PFSK-1 (cell line): ENCODE measurements around the gene SIPA1L3.

Source experiments
- FOXP2 ChIP-seq: optimal IDR thresholded peaks from 2 replicates; pipeline ENCODE3; 2011; ENCODE audit warnings: borderline replicate concordance, control low read depth, inconsistent platforms; ENCODE audit not compliant: insufficient read depth; ENCODE audit errors: extremely low read length, extremely low read depth
- POLR2AphosphoS5 ChIP-seq: IDR thresholded peaks from 2 replicates; pipeline ENCODE4 v1.6.1; 2012; ENCODE audit warnings: low read depth, mild to moderate bottlenecking, control low read depth, low read length, moderate library complexity
- SIN3A ChIP-seq: IDR thresholded peaks from 2 replicates; pipeline ENCODE4 v1.6.1; 2012; ENCODE audit warnings: mild to moderate bottlenecking, low read length, moderate library complexity, borderline replicate concordance; ENCODE audit not compliant: insufficient read depth
- TAF1 ChIP-seq: IDR thresholded peaks from 2 replicates; pipeline ENCODE4 v1.6.1; 2012; ENCODE audit warnings: low read length, control low read depth, borderline replicate concordance; ENCODE audit not compliant: insufficient read depth
- TF ChIP-seq, protein P1 (sequence below), 2 experiments: IDR thresholded peaks; 2 replicates each; pipeline versions ENCODE4 v1.6.1 to v1.8.0; 2011 to 2012; ENCODE audit warnings: low read depth in 2 of 2, low read length in 2 of 2, control low read depth in 1 of 2, inconsistent platforms in 1 of 2, mild to moderate bottlenecking in 1 of 2, moderate library complexity in 1 of 2; ENCODE audit not compliant: insufficient read depth in 1 of 2

The SIPA1L3 gene

DNA sequence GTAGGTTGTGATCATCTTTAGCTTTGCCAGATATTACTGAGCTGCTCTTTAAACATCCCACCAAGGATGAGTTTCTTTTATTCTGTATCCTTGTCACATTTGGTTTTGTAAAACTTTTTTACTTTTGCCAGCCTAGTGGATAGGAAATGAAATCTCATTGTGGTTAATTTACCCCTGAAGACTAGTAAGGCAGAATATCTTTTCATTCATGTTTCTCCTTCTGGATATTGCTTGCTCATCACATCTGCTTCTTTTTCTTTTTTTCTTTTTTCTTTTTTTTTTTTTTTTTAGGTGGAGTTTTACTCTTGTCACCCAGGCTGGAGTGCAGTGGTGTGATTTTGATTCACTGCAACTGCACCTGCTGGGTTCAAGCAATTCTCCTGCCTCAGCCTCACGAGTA is 31.3 kb downstream of the SIPA1L3 start:
- TF ChIP-seq, protein P1, sequence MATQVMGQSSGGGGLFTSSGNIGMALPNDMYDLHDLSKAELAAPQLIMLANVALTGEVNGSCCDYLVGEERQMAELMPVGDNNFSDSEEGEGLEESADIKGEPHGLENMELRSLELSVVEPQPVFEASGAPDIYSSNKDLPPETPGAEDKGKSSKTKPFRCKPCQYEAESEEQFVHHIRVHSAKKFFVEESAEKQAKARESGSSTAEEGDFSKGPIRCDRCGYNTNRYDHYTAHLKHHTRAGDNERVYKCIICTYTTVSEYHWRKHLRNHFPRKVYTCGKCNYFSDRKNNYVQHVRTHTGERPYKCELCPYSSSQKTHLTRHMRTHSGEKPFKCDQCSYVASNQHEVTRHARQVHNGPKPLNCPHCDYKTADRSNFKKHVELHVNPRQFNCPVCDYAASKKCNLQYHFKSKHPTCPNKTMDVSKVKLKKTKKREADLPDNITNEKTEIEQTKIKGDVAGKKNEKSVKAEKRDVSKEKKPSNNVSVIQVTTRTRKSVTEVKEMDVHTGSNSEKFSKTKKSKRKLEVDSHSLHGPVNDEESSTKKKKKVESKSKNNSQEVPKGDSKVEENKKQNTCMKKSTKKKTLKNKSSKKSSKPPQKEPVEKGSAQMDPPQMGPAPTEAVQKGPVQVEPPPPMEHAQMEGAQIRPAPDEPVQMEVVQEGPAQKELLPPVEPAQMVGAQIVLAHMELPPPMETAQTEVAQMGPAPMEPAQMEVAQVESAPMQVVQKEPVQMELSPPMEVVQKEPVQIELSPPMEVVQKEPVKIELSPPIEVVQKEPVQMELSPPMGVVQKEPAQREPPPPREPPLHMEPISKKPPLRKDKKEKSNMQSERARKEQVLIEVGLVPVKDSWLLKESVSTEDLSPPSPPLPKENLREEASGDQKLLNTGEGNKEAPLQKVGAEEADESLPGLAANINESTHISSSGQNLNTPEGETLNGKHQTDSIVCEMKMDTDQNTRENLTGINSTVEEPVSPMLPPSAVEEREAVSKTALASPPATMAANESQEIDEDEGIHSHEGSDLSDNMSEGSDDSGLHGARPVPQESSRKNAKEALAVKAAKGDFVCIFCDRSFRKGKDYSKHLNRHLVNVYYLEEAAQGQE (IDR thresholded peaks at IDR 0.05; ENCODE audit: insufficient read depth in 1 of 2, low read depth in 2 of 2, low read length in 2 of 2): no peak
- TF ChIP-seq TAF1: no peak
- no peak for TF ChIP-seq SIN3A
- TF ChIP-seq POLR2AphosphoS5: no peak
- TF ChIP-seq FOXP2: no peak

DNA sequence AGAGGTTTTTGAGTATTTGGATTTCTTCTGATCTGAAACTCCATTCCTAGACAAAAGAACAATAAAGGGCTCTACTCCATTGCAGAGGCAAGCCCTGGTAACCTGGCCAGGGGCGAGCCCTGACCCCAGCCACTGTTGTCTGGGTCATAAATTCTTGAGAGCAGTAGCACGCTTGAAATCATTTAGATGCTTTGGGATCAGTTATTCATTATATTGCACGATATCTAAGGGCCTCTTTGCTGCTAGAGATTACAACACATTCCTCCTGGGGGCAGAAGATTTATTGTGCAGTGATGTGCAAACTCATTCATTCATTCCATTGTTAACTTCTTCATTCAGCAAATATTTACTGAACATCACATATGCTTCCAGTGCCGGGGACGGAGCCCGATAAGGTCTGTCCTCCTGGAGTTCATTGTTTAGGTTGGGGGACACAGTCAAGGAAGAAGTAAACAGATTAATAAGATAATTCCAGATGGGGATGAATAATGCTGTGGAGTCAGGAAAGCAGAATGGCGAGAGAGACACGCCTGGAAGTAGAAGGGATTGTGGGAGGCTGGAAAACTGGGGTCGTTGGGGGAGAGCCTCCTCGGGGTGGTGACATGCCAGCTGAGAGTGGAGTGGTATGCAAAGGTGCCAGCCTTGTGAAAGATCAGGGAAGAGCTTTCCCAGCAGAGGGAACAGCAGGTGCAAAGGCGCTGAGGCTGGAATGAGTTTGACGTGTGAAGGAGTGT is 34.9 kb downstream of the SIPA1L3 start:
- TF ChIP-seq FOXP2 (no peak), TAF1 (no peak), SIN3A (no peak), POLR2AphosphoS5 (no peak)
- TF ChIP-seq, protein P1 (IDR thresholded peaks at IDR 0.05; ENCODE audit: insufficient read depth in 1 of 2, low read depth in 2 of 2, low read length in 2 of 2): no peak

DNA sequence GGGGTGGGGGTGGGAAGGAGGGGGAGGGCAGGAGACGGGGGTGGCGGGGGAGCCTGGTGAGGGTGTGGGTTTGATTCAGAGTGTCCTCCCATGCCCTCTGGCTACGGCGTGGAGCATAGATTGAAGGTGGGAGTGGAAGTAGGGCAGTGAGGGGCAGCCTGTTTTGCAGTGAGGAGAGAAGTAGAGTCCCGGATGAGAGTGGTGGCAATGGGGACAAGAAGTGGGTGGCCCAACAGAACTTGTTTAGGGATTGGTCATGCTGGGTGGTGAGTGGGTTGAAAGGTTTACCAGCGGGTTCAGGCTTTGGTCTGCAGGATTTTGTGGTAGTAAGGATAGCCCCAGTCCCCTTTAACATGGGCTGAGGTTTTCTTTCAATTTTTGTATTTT is 35.5 kb downstream of the SIPA1L3 start:
- TF ChIP-seq, protein P1 (IDR thresholded peaks at IDR 0.05; ENCODE audit: insufficient read depth in 1 of 2, low read depth in 2 of 2, low read length in 2 of 2): no peak
- TF ChIP-seq FOXP2 (no peak), SIN3A (no peak), POLR2AphosphoS5 (no peak), TAF1 (no peak)

DNA sequence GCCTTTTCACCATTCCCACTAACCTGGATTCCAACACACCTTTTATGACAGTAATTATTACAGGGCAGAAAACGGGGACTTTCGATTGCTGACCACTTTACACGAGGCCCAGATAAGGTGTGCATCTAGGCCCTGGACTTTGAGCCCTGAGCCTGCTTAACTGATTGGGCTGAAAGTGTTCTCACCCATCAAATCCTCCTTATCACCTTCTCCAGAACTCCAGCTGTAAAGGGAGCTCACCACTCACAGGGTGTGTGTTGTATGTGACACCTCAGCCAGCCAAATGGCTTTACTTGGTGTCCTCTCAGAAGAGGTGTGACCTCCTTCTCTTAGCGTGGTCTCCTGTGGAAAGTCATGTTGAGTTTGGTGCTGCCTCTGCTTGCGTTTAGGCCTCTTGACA is 36.5 kb downstream of the SIPA1L3 start:
- TF ChIP-seq TAF1: no peak
- no peak for TF ChIP-seq FOXP2

DNA sequence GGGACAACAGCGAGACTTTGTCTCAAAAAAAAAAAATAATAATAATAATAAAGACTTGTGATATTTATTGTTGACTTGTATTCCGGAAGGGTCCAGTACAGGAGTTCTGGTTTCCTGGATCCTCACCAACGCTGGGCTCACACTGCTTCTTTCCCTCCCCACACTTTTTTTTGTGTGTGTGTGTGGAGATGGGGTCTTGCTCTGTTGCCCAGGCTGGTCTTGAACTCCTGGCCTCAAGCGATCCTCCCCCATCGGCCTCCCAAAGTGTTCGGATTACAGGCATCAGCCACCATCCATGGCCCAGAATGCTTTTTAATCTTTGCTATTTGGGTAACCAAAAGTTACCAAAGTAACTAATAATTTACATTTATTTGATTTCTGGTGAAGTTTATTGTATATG is 39.1 kb downstream of the SIPA1L3 start:
- TF ChIP-seq SIN3A (no peak), TAF1 (no peak), FOXP2 (no peak), POLR2AphosphoS5 (no peak)
- TF ChIP-seq, protein P1 (IDR thresholded peaks at IDR 0.05; ENCODE audit: insufficient read depth in 1 of 2, low read depth in 2 of 2, low read length in 2 of 2): no peak
